ENCODE results near the gene SHPK. TPM values are rescaled to one million over a fixed set of nuclear protein-coding genes. Genes with fewer than 3 reads are reported as not detected.
"Not testable (repeated sequence)": the region's sequence is repeated elsewhere in the genome, so short reads cannot be mapped to it uniquely, and the experiment has no call there.

SHPK gene
- total and polyA plus RNA-seq, 8 donors: 10.4 to 16.8 (median 13.8) TPM

- Histone ChIP-seq H3K9me3 (no peaks in the 10 kb centered on the region), H3K36me3 (peaks cover 0 to 28% of the 10 kb centered on the region in 2 donors), H3K4me1 (no peaks in the 10 kb centered on the region), H3K4me3 (no peak overlapping the region), H3K27ac (no peak overlapping the region), H3K27me3 (no peaks in the 10 kb centered on the region)
- peak in 1 of 4 donors; percentile 78 for DNase-seq
- ATAC-seq: no peak
- intact Hi-C loops (cut with DNase I): no loop called here
- TF ChIP-seq CTCF (IDR thresholded peaks at IDR 0.05): no peak
Observed at GRCh38 chr17:3571043-3571900, 64.8 kb downstream of the SHPK start.

GRCh38 chr17:3569534-3570137, 66.4 kb downstream of the SHPK start:
- Histone ChIP-seq H3K4me3 (no peak overlapping the region), H3K27me3 (no peaks in the 10 kb centered on the region), H3K4me1 (no peaks in the 10 kb centered on the region), H3K36me3 (peaks cover 0 to 36% of the 10 kb centered on the region in 2 donors), H3K9me3 (no peaks in the 10 kb centered on the region), H3K27ac (no peak overlapping the region)
- DNase-seq: peak in 1 of 4 donors; percentile 13
- TF ChIP-seq CTCF (IDR thresholded peaks at IDR 0.05): no peak
- intact Hi-C loops (cut with DNase I): no loop called here
- ATAC-seq: no peak

- DNase-seq (peak in 1 of 4 donors; percentile 31), ATAC-seq (no peak)
- Histone ChIP-seq H3K4me3 (no peak overlapping the region), H3K36me3 (peaks cover 0 to 23% of the 10 kb centered on the region in 2 donors), H3K27ac (no peak overlapping the region), H3K27me3 (no peaks in the 10 kb centered on the region), H3K4me1 (no peaks in the 10 kb centered on the region), H3K9me3 (no peaks in the 10 kb centered on the region)
- no peak for TF ChIP-seq CTCF (IDR thresholded peaks at IDR 0.05)
- intact Hi-C loops (cut with DNase I): no loop called here
Observed at GRCh38 chr17:3566551-3566950, 69.5 kb downstream of the SHPK start.

GRCh38 chr17:3565143-3565542, 70.9 kb downstream of the SHPK start:
- ATAC-seq (no peak), DNase-seq (no peak)
- no peak for TF ChIP-seq CTCF (IDR thresholded peaks at IDR 0.05)
- Histone ChIP-seq H3K4me1 (no peaks in the 10 kb centered on the region), H3K27ac (no peak overlapping the region), H3K27me3 (no peaks in the 10 kb centered on the region), H3K4me3 (no peak overlapping the region), H3K9me3 (no peaks in the 10 kb centered on the region), H3K36me3 (peaks cover 0 to 13% of the 10 kb centered on the region in 2 donors)
- intact Hi-C loops (cut with DNase I): no loop called here

- H3K27me3 ChIP-seq; DNase-seq; H3K4me1 ChIP-seq; intact Hi-C loops (cut with DNase I); H3K9me3 ChIP-seq; ATAC-seq; H3K4me3 ChIP-seq; H3K27ac ChIP-seq: not testable (repeated sequence)
- H3K36me3 ChIP-seq: peaks cover 0 to 13% of the 10 kb centered on the region in 2 donors
Observed at GRCh38 chr17:3564241-3564640, 71.8 kb downstream of the SHPK start.

Measured in left lung (tissue), 10 donors.